GM18511 (cell line): Measurements from ENCODE around the gene COL27A1.

Experiments
- ATAC-seq: cut with Tn5 transposase; IDR thresholded peaks from one replicate; pipeline ENCODE4 v1.9.1; 2021; ENCODE audit warnings: mild to moderate bottlenecking, moderate library complexity; ENCODE audit not compliant: unreplicated experiment

Gene COL27A1

GRCh38 chr9:114238891-114239875 is 83.8 kb downstream of the COL27A1 start:
- ATAC-seq, result no peak

- no peak for ATAC-seq
Measured at GRCh38 chr9:114240216-114240615, 84.9 kb downstream of the COL27A1 start.

GRCh38 chr9:114240647-114241558 is 85.6 kb downstream of the COL27A1 start:
- no peak for ATAC-seq

- ATAC-seq, result no peak
Measured at GRCh38 chr9:114242837-114243236, 87.5 kb downstream of the COL27A1 start.

GRCh38 chr9:114243240-114243639 is 87.9 kb downstream of the COL27A1 start:
- no peak for ATAC-seq

GRCh38 chr9:114244570-114244969 is 89.2 kb downstream of the COL27A1 start:
- no peak for ATAC-seq

GRCh38 chr9:114246558-114246957 is 91.2 kb downstream of the COL27A1 start:
- ATAC-seq, result no peak

- no peak for ATAC-seq
Measured at GRCh38 chr9:114247077-114247476, 91.7 kb downstream of the COL27A1 start.

- no peak for ATAC-seq
Measured at GRCh38 chr9:114247491-114247890, 92.2 kb downstream of the COL27A1 start.

GRCh38 chr9:114248299-114248707 is 93.0 kb downstream of the COL27A1 start:
- ATAC-seq, result no peak

GRCh38 chr9:114249424-114250234 is 94.3 kb downstream of the COL27A1 start:
- ATAC-seq, result no peak

- no peak for ATAC-seq
Measured at GRCh38 chr9:114250235-114250568, 94.9 kb downstream of the COL27A1 start.

GRCh38 chr9:114250648-114251047 is 95.3 kb downstream of the COL27A1 start:
- no peak for ATAC-seq

- no peak for ATAC-seq
Measured at GRCh38 chr9:114252394-114252793, 97.1 kb downstream of the COL27A1 start.

- no peak for ATAC-seq
Measured at GRCh38 chr9:114256827-114257328, 101.5 kb downstream of the COL27A1 start.

- ATAC-seq, result no peak
Measured at GRCh38 chr9:114258218-114258617, 102.9 kb downstream of the COL27A1 start.

GRCh38 chr9:114258866-114259797 is 103.8 kb downstream of the COL27A1 start:
- no peak for ATAC-seq

- ATAC-seq, result no peak
Measured at GRCh38 chr9:114259798-114260523, 104.6 kb downstream of the COL27A1 start.

GRCh38 chr9:114261026-114261425 is 105.7 kb downstream of the COL27A1 start:
- ATAC-seq, result no peak
